Hepatocyte (in vitro differentiated cells): ENCODE data around the gene CLECL1. TPM values are rescaled to one million over a fixed set of nuclear protein-coding genes. Genes with fewer than 3 reads are reported as not detected.
"Not testable (repeated sequence)": the region's sequence is repeated elsewhere in the genome, so short reads cannot be mapped to it uniquely, and the experiment has no call there.

ENCODE experiments used
- DNase-seq: peaks from one replicate; pipeline ENCODE4 v3.0.0-alpha.2; 2016; ENCODE audit warnings: low spot score
- H2AFZ ChIP-seq: fragments of 200-600 bp; sonication (generic); 2 replicates; pipeline ENCODE4 v1.6.0; 2016; ENCODE audit warnings: antibody characterized with exemption, mild to moderate bottlenecking
- H3K27ac ChIP-seq: fragments of 200-600 bp; sonication (generic); 2 replicates; pipeline ENCODE4 v1.5.1; 2016; ENCODE audit warnings: mild to moderate bottlenecking
- H3K27me3 ChIP-seq: fragments of 200-600 bp; sonication (generic); 2 replicates; pipeline ENCODE4 v1.6.1; 2016
- H3K36me3 ChIP-seq: fragments of 200-600 bp; sonication (generic); replicated peaks from 2 replicates; pipeline ENCODE4 v1.5.1; 2016; ENCODE audit warnings: low read depth; ENCODE audit not compliant: insufficient read depth
- H3K4me1 ChIP-seq: fragments of 200-600 bp; sonication (generic); 2 replicates; pipeline ENCODE4 v1.5.1; 2016; ENCODE audit warnings: mild to moderate bottlenecking, moderate library complexity; ENCODE audit not compliant: insufficient read depth
- H3K4me2 ChIP-seq: fragments of 200-600 bp; sonication (generic); 2 replicates; pipeline ENCODE4 v1.6.0; 2016
- H3K4me3 ChIP-seq: fragments of 200-600 bp; sonication (generic); 2 replicates; pipeline ENCODE4 v1.5.1; 2016; ENCODE audit warnings: mild to moderate bottlenecking
- H3K79me2 ChIP-seq: fragments of 200-600 bp; sonication (generic); 2 replicates; pipeline ENCODE4 v1.6.0; 2017; ENCODE audit warnings: mild to moderate bottlenecking
- H3K9me2 ChIP-seq: fragments of 200-600 bp; sonication (generic); replicated peaks from 2 replicates; pipeline ENCODE4 v1.6.0; 2017; ENCODE audit warnings: mild to moderate bottlenecking; ENCODE audit not compliant: insufficient read depth
- H3K9me3 ChIP-seq: fragments of 200-600 bp; sonication (generic); 2 replicates; pipeline ENCODE4 v1.5.1; 2016; ENCODE audit warnings: low read depth, mild to moderate bottlenecking
- H4K20me1 ChIP-seq: fragments of 200-600 bp; sonication (generic); 2 replicates; pipeline ENCODE4 v1.6.0; 2016; ENCODE audit warnings: mild to moderate bottlenecking; ENCODE audit not compliant: insufficient read depth, poor library complexity, severe bottlenecking
- CTCF ChIP-seq: fragments of 200-600 bp; sonication (generic); IDR thresholded peaks from 2 replicates; pipeline ENCODE4 v1.5.1; 2016; ENCODE audit warnings: antibody characterized with exemption, mild to moderate bottlenecking; ENCODE audit not compliant: poor library complexity
- EZH2 ChIP-seq: fragments of 200-600 bp; sonication (generic); IDR thresholded peaks from 2 replicates; pipeline ENCODE4 v1.6.1; 2016; ENCODE audit warnings: antibody characterized with exemption, mild to moderate bottlenecking, borderline replicate concordance
- EZH2phosphoT487 ChIP-seq: fragments of 200-600 bp; sonication (generic); IDR thresholded peaks from one replicate; pipeline ENCODE4 v1.6.1; 2018; ENCODE audit warnings: antibody characterized with exemption, mild to moderate bottlenecking, low read depth, moderate library complexity; ENCODE audit not compliant: unreplicated experiment, severe bottlenecking
- WGBS: methylation state at CpG from one replicate; pipeline ENCODE4 v1.1.6; 2016; ENCODE audit warnings: low lambda C conversion rate; ENCODE audit errors: missing lambda C conversion rate; 5-methylcytosine and 5-hydroxymethylcytosine counted together
- polyA plus RNA-seq: library from polyadenylated mRNA; unstranded; fragments of >200 nt; fragmentation: Nextera tagmentation; extraction: Ambion mirVana; gene quantifications from 2 replicates; pipeline ENCODE4 v1.2.1, GENCODE V29; 2016
- total RNA-seq: library from RNA; depleted of rRNA; stranded (reverse); fragments of >200 nt; gene quantifications from 2 replicates; pipeline ENCODE4 v1.2.3, GENCODE V29; 2014

The CLECL1 gene
- total and polyA plus RNA-seq, 2 experiments from 2014 or later, result not detected

- Histone ChIP-seq H3K4me3 (no peak overlapping the region), H3K4me2 (no peak overlapping the region), H3K4me1 (no peaks in the 10 kb centered on the region), H3K79me2 (no peaks in the 10 kb centered on the region), H3K27ac (no peak overlapping the region), H3K27me3 (no peaks in the 10 kb centered on the region), H3K9me3 (no peaks in the 10 kb centered on the region), H3K36me3 (no peaks in the 10 kb centered on the region), H4K20me1 (no peaks in the 10 kb centered on the region), H2AFZ (no peak overlapping the region), H3K9me2 (no peaks in the 10 kb centered on the region)
- WGBS, result 95% methylated on average over 1 of the region's 1 CpG
- TF ChIP-seq CTCF (no peak), EZH2 (no peak), EZH2phosphoT487 (no peak)
- DNase-seq, result no peak
These were observed 40.0 kb downstream of the CLECL1 start for GRCh38 chr12:9692909-9693308.

GRCh38 chr12:9687228-9687627 is 45.7 kb downstream of the CLECL1 start:
- H3K27me3 ChIP-seq, result no peaks in the 10 kb centered on the region
- no peak overlapping the region for H3K4me3 ChIP-seq
- no peak for TF ChIP-seq EZH2
- no peak for TF ChIP-seq EZH2phosphoT487
- no peak for TF ChIP-seq CTCF
- H3K27ac ChIP-seq, result no peak overlapping the region
- no peak for DNase-seq
- no peaks in the 10 kb centered on the region for H3K4me1 ChIP-seq
- H3K79me2 ChIP-seq, result no peaks in the 10 kb centered on the region
- H3K36me3 ChIP-seq, result no peaks in the 10 kb centered on the region
- 80% methylated on average over 1 of the region's 1 CpG for WGBS
- H3K4me2 ChIP-seq, result no peak overlapping the region
- peaks cover 8% of the 10 kb centered on the region for H3K9me3 ChIP-seq
- no peak overlapping the region for H2AFZ ChIP-seq
- H4K20me1 ChIP-seq, result no peaks in the 10 kb centered on the region
- H3K9me2 ChIP-seq, result no peaks in the 10 kb centered on the region

- WGBS, result 88% methylated on average over 4 of the region's 4 CpGs
- no peak overlapping the region for H3K27ac ChIP-seq
- H3K4me1 ChIP-seq, result no peaks in the 10 kb centered on the region
- H3K4me3 ChIP-seq, result no peak overlapping the region
- H2AFZ ChIP-seq, result no peak overlapping the region
- H3K9me2 ChIP-seq, result no peaks in the 10 kb centered on the region
- no peak for DNase-seq
- no peak overlapping the region for H3K4me2 ChIP-seq
- no peaks in the 10 kb centered on the region for H3K27me3 ChIP-seq
- peaks cover 8% of the 10 kb centered on the region for H3K9me3 ChIP-seq
- H3K79me2 ChIP-seq, result no peaks in the 10 kb centered on the region
- H3K36me3 ChIP-seq, result no peaks in the 10 kb centered on the region
- TF ChIP-seq EZH2phosphoT487 (no peak), CTCF (no peak), EZH2 (no peak)
- no peaks in the 10 kb centered on the region for H4K20me1 ChIP-seq
These were observed 47.0 kb downstream of the CLECL1 start for GRCh38 chr12:9685915-9686314.

GRCh38 chr12:9685366-9685765 is 47.5 kb downstream of the CLECL1 start:
- H3K9me2 ChIP-seq, H3K9me3 ChIP-seq, H3K36me3 ChIP-seq, H3K27ac ChIP-seq, H3K4me1 ChIP-seq, DNase-seq, H2AFZ ChIP-seq, H3K27me3 ChIP-seq, H3K79me2 ChIP-seq, H4K20me1 ChIP-seq, H3K4me2 ChIP-seq, H3K4me3 ChIP-seq: not testable (repeated sequence)
- 48% methylated on average over 5 of the region's 5 CpGs for WGBS

GRCh38 chr12:9682949-9683348 is 49.9 kb downstream of the CLECL1 start:
- H2AFZ ChIP-seq, DNase-seq, H3K27me3 ChIP-seq, H3K79me2 ChIP-seq, H3K9me3 ChIP-seq, H3K9me2 ChIP-seq, H3K4me1 ChIP-seq, H3K27ac ChIP-seq, H3K4me2 ChIP-seq, H3K36me3 ChIP-seq, H3K4me3 ChIP-seq, H4K20me1 ChIP-seq: not testable (repeated sequence)
- 99% methylated on average over 2 of the region's 2 CpGs for WGBS

GRCh38 chr12:9682508-9682907 is 50.4 kb downstream of the CLECL1 start:
- H4K20me1 ChIP-seq, H3K9me3 ChIP-seq, H3K4me2 ChIP-seq, H3K36me3 ChIP-seq, H3K27ac ChIP-seq, H2AFZ ChIP-seq, DNase-seq, H3K9me2 ChIP-seq, H3K4me3 ChIP-seq, H3K4me1 ChIP-seq, H3K79me2 ChIP-seq, H3K27me3 ChIP-seq: not testable (repeated sequence)
- WGBS, result 100% methylated on average over 4 of the region's 4 CpGs
